Ishikawa (cell line): ENCODE data around the gene TBC1D30.

ENCODE experiments used
- CEBPB ChIP-seq: IDR thresholded peaks from 2 replicates; pipeline ENCODE4 v1.6.1; 2012
- CREB1 ChIP-seq: IDR thresholded peaks from 2 replicates; pipeline ENCODE4 v1.6.1; 2012; ENCODE audit warnings: low read depth
- EGR1 ChIP-seq: IDR thresholded peaks from 2 replicates; pipeline ENCODE4 v1.6.1; 2012
- EP300 ChIP-seq: IDR thresholded peaks from 2 replicates; pipeline ENCODE4 v1.6.1; 2012; ENCODE audit warnings: borderline replicate concordance
- FOXM1 ChIP-seq: IDR thresholded peaks from 2 replicates; pipeline ENCODE4 v1.6.1; 2012; ENCODE audit warnings: low read depth, borderline replicate concordance
- NFIC ChIP-seq: IDR thresholded peaks from 2 replicates; pipeline ENCODE4 v1.6.1; 2012
- RAD21 ChIP-seq: IDR thresholded peaks from 2 replicates; pipeline ENCODE4 v1.6.1; 2012; ENCODE audit warnings: low read depth
- TAF1 ChIP-seq: IDR thresholded peaks from 2 replicates; pipeline ENCODE4 v1.6.1; 2012; ENCODE audit warnings: low read depth, mild to moderate bottlenecking
- TCF12 ChIP-seq: IDR thresholded peaks from 2 replicates; pipeline ENCODE4 v1.6.1; 2012; ENCODE audit warnings: low read depth
- TEAD4 ChIP-seq: IDR thresholded peaks from 2 replicates; pipeline ENCODE4 v1.6.1; 2012
- USF1 ChIP-seq: IDR thresholded peaks from 2 replicates; pipeline ENCODE4 v1.6.1; 2012
- YY1 ChIP-seq: IDR thresholded peaks from 2 replicates; pipeline ENCODE4 v1.6.1; 2012; ENCODE audit warnings: low read depth
- ZBTB7A ChIP-seq: IDR thresholded peaks from 2 replicates; pipeline ENCODE4 v1.6.1; 2012; ENCODE audit warnings: low read depth
- TF ChIP-seq, protein P1 (sequence below): IDR thresholded peaks from 2 replicates; pipeline ENCODE4 v1.6.1; 2012
- TF ChIP-seq, protein P2 (sequence below): IDR thresholded peaks from 2 replicates; pipeline ENCODE4 v1.6.1; 2012; ENCODE audit warnings: low read depth, mild to moderate bottlenecking

TBC1D30 gene

DNA sequence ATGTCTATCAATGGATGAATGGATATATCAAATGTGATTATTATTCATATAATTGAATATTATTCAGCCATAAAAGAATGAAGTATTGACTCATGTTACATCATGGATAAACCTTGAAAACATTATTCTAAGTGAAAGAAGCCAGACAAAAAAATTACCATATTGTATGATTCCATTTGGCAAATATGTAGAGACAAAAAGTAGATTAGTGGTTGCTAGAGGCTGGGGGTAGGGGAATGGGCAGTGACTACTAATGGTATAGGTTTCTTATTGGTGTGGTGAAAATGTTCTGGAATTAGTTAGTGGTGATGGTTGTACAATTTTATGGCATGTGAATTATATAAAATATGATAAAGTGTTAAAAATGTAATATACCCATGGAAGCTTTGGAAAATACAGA, 33.4 kb upstream of the TBC1D30 start:
- TF ChIP-seq EP300 (no peak), RAD21 (no peak), USF1 (no peak), FOXM1 (no peak), TAF1 (no peak), YY1 (no peak), EGR1 (no peak), NFIC (no peak), CREB1 (no peak), CEBPB (no peak), TEAD4 (no peak), TCF12 (no peak), ZBTB7A (no peak)
- TF ChIP-seq, protein P1, sequence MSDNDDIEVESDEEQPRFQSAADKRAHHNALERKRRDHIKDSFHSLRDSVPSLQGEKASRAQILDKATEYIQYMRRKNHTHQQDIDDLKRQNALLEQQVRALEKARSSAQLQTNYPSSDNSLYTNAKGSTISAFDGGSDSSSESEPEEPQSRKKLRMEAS, result no peak
- TF ChIP-seq, protein P2, sequence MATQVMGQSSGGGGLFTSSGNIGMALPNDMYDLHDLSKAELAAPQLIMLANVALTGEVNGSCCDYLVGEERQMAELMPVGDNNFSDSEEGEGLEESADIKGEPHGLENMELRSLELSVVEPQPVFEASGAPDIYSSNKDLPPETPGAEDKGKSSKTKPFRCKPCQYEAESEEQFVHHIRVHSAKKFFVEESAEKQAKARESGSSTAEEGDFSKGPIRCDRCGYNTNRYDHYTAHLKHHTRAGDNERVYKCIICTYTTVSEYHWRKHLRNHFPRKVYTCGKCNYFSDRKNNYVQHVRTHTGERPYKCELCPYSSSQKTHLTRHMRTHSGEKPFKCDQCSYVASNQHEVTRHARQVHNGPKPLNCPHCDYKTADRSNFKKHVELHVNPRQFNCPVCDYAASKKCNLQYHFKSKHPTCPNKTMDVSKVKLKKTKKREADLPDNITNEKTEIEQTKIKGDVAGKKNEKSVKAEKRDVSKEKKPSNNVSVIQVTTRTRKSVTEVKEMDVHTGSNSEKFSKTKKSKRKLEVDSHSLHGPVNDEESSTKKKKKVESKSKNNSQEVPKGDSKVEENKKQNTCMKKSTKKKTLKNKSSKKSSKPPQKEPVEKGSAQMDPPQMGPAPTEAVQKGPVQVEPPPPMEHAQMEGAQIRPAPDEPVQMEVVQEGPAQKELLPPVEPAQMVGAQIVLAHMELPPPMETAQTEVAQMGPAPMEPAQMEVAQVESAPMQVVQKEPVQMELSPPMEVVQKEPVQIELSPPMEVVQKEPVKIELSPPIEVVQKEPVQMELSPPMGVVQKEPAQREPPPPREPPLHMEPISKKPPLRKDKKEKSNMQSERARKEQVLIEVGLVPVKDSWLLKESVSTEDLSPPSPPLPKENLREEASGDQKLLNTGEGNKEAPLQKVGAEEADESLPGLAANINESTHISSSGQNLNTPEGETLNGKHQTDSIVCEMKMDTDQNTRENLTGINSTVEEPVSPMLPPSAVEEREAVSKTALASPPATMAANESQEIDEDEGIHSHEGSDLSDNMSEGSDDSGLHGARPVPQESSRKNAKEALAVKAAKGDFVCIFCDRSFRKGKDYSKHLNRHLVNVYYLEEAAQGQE, result no peak

GRCh38 chr12:64792128-64792527, 32.3 kb upstream of the TBC1D30 start:
- TF ChIP-seq NFIC, result no peak
- TF ChIP-seq, protein P2, result no peak

- TF ChIP-seq ZBTB7A, result no peak
- TF ChIP-seq, protein P1, result no peak
- no peak for TF ChIP-seq CEBPB
- no peak for TF ChIP-seq NFIC
- TF ChIP-seq TAF1, result no peak
- no peak for TF ChIP-seq USF1
- TF ChIP-seq, protein P2, result no peak
- no peak for TF ChIP-seq TCF12
- TF ChIP-seq EP300, result no peak
- no peak for TF ChIP-seq YY1
- no peak for TF ChIP-seq CREB1
- no peak for TF ChIP-seq RAD21
Observed at GRCh38 chr12:64793610-64794009, 30.8 kb upstream of the TBC1D30 start.

GRCh38 chr12:64794305-64794704, 30.1 kb upstream of the TBC1D30 start:
- TF ChIP-seq TAF1 (no peak), CEBPB (no peak), EP300 (no peak), RAD21 (no peak), CREB1 (no peak), TCF12 (no peak), USF1 (no peak), EGR1 (no peak), ZBTB7A (no peak), NFIC (no peak), TEAD4 (no peak), FOXM1 (no peak), YY1 (no peak)
- TF ChIP-seq, protein P1, result no peak
